GM12892 (cell line): Measurements from ENCODE around the gene DTNB.

ENCODE experiments used
- DNase-seq: peaks from one replicate; pipeline ENCODE4 v3.0.0; 2011; ENCODE audit not compliant: insufficient read length
- FAIRE-seq: peaks from 2 replicates; lab custom pipeline; 2011; peaks lifted over from hg19 to GRCh38; lab: Jason Lieb, UNC
- POLR2A ChIP-seq: IDR thresholded peaks from 2 replicates; pipeline ENCODE4 v1.6.1; 2011; ENCODE audit warnings: low read depth, low read length, control low read depth
- POLR2AphosphoS5 ChIP-seq: IDR thresholded peaks from 2 replicates; pipeline ENCODE4 v1.6.1; 2011; ENCODE audit warnings: low read depth, low read length, control low read depth
- TAF1 ChIP-seq: IDR thresholded peaks from 2 replicates; pipeline ENCODE4 v1.6.1; 2011; ENCODE audit warnings: low read depth, mild to moderate bottlenecking, control low read depth, low read length, borderline replicate concordance

Gene DTNB

DNA sequence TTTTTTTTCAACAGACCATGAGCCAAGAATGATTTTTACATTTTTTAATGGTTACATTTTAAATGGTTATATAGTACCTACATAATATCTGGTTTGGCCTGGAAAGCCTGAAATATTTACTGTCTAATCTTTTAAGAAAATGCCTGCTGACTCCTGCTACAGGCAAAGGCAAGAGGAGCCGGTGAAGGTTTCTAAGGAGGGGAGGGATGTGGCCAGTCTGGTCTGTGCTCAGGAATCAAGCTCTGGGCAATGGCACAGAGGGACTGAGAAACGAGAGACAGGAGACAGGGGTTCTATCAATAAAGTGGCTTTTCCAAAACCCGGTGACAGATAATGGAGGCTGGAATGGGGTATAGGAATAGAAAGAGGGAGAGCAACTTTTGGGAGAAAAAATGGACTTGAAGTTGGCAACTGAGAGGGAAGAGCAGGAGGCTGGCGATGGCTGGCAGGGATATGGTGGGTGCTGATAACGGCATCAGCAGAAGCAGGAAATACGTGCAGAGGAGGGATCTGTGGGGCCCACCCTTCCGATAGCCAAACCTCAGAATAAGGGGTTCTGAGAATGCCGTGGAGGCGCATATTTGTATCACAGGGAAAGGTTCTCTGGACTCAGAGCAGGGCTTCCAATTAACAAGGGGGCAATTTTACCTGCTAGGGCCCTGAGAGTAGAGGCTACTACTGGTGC lies 267.6 kb downstream of the DTNB start:
- DNase-seq (no peak), FAIRE-seq (no peak)
- TF ChIP-seq POLR2A (no peak), POLR2AphosphoS5 (no peak), TAF1 (no peak)

- TF ChIP-seq POLR2AphosphoS5, result peak; percentile 44
- TF ChIP-seq POLR2A, result peak; percentile 57; the same call in 1 of the 2 replicates
- FAIRE-seq (peak; percentile 92), DNase-seq (peak; percentile 50)
Observed at GRCh38 chr2:25403120-25403760, 270.1 kb downstream of the DTNB start.

- peak; percentile 38 for DNase-seq
- peak; percentile 67 for TF ChIP-seq POLR2A
- TF ChIP-seq TAF1, result 0 out of 2 replicates have a peak, but pooled peaks have one; percentile 8
- TF ChIP-seq POLR2AphosphoS5, result peak; percentile 67; the same call in 1 of the 2 replicates
- peak; percentile 96 for FAIRE-seq
Observed at GRCh38 chr2:25402477-25402876, 270.9 kb downstream of the DTNB start.

DNA sequence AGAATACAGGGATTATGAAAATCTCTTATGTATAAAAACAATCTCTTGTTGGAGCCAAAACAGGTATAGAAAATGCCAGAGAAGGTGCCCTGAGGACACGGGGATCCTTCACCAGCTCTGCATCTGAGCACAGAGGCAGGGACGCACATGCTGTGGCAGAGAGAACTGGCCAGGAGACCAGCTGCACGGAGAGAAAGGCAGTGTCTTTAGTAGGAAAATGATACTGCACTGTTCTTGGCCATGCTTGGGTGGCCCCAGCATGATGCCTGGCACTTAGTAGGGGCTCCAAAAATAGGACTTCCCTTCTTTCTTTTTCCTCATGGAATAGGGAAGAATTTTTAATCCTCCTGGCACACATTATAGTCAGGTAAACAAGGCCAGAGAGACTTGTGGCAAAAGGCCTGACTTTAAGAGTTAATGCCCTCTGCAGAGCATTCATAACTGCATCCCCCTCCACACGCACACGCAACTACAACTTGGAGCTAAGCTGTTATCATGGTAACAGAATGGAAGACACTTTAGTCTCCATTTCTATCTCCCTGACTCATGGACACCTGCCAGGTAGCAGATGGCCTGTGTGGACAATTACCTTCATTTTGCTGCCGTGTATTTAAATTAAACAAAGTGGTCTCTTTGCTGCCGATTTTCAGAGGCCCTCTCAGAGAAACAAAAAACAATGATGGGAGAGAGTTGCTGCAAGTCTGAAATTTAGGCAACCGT lies 271.9 kb downstream of the DTNB start:
- no peak for FAIRE-seq
- TF ChIP-seq POLR2AphosphoS5, result 0 out of 2 replicates have a peak, but pooled peaks have one; percentile 5
- no peak for TF ChIP-seq TAF1
- TF ChIP-seq POLR2A, result 0 out of 2 replicates have a peak, but pooled peaks have one; percentile 14
- no peak for DNase-seq

DNA sequence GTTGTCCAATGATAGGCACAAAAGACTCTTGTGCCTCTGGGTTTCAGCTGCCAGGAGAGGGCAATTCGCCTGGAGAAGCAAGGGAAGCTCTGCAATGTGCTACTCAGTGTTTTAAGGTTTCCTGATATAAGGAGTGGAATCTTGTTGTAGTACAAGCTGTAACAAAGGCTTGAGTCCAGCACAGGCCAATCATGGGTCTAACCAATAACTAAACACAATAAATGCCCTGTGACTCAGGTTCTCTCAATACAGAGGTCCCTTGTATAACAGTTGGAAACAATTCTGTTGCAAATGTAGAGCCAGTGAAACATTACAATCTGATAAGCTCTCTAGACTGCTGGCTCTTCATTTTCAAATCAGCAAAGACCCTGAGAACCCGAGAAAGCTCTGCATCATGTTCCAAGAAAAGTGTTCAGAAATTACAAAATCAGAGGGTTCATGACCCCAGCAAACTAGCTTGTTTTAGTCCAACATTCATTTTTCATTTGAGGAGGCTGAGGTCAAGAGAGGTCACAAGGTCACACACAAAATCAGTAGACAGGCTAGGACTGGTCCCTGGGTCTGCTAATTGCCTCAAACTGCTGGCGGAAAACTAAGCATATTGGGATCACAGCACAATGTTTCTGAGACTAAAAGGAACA lies 272.7 kb downstream of the DTNB start:
- FAIRE-seq, result peak; percentile 88

DNA sequence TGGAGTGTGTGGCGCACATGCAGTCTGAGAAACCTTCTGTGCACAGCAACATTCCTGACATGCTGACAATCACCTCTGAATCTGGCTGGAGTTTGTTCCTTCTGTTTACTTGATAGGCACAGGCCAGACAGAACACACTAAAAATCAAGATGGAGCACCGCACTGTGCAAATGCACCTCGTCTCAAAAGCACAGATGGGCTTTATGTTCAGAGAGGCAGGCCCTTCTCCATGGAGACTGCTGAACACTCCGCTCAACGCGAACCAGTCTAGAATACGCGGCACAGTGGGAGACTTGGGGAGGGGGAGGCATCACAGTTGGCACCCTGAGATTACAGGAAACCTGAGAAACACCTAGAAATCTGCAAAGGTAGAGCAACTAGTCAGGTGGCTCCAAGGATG lies 273.2 kb downstream of the DTNB start:
- no peak for DNase-seq
- FAIRE-seq, result no peak
- TF ChIP-seq POLR2AphosphoS5, result no peak
- TF ChIP-seq POLR2A, result no peak

More for the DNA sequence above, 272.7 kb downstream of the DTNB start:
- TF ChIP-seq POLR2AphosphoS5 (no peak), POLR2A (no peak), TAF1 (no peak)
- DNase-seq, result no peak

DNA sequence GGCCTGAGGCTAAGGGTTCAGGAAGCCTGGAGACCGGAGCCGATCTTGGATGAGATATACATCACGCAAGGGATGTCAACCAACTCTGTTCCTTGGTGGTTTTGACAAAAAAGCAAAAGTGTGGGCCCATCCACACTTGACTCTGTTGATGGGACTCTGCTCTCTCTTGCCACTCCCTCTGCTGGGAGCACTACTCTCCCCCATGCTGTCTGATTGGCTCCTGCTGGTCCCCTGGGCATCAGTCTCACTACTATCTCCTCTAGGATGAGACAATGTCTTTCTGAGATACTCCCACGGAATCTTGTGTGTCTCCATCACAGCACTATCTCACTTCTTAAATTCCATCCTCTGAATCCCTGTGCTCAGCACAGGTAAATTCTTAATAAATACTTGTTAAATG lies 274.8 kb downstream of the DTNB start:
- TF ChIP-seq TAF1, result no peak
- no peak for TF ChIP-seq POLR2AphosphoS5
- TF ChIP-seq POLR2A, result no peak
- no peak for DNase-seq
- FAIRE-seq, result peak; percentile 42

- DNase-seq, result no peak
- TF ChIP-seq POLR2A, result no peak
- TF ChIP-seq TAF1, result no peak
- TF ChIP-seq POLR2AphosphoS5, result no peak
- no peak for FAIRE-seq
Observed at GRCh38 chr2:25397777-25398176, 275.6 kb downstream of the DTNB start.

DNA sequence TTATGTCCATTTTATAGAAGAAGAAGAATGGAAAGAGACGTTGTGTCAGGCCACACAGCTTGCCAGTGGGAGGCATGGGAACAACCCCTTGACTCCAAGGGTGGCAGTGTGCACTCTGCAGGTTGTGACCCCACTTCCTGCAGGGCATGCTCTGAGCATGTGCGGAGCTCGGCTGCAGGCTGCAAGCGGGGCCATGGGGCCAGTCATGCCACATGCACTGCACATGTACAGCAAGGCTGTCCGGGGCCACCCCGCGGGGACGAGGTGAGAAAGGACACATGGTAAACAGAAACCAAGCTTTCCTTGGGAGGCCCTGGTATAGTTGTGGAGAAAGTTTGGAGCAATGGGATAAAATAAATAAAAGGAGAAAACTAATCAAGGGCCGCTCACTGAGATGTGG lies 284.2 kb downstream of the DTNB start:
- no peak for TF ChIP-seq POLR2A
- TF ChIP-seq POLR2AphosphoS5, result no peak
- TF ChIP-seq TAF1, result no peak
- peak; percentile 30 for FAIRE-seq
- DNase-seq, result no peak

- TF ChIP-seq POLR2AphosphoS5, result no peak
- TF ChIP-seq TAF1, result no peak
- no peak for TF ChIP-seq POLR2A
- DNase-seq, result no peak
- FAIRE-seq, result no peak
Observed at GRCh38 chr2:25388491-25388890, 284.9 kb downstream of the DTNB start.

GRCh38 chr2:25387876-25388449 lies 285.4 kb downstream of the DTNB start:
- DNase-seq (no peak), FAIRE-seq (no peak)
- no peak for TF ChIP-seq POLR2AphosphoS5
- TF ChIP-seq POLR2A, result no peak
- TF ChIP-seq TAF1, result no peak
